HEK293T (cell line): ENCODE measurements around the gene PNPO.

ENCODE experiments used
- ARNT ChIP-seq: fragments of 450-650 bp; IDR thresholded peaks from 2 replicates; pipeline ENCODE4 v1.6.1; 2017; ENCODE audit warnings: mild to moderate bottlenecking
- FOXK2 ChIP-seq: fragments of 450-650 bp; IDR thresholded peaks from 2 replicates; pipeline ENCODE4 v1.6.1; 2016; ENCODE audit warnings: mild to moderate bottlenecking
- FOXM1 ChIP-seq: fragments of 450-650 bp; IDR thresholded peaks from 2 replicates; pipeline ENCODE4 v1.6.1; 2017; ENCODE audit warnings: mild to moderate bottlenecking, borderline replicate concordance
- L3MBTL2 ChIP-seq: fragments of 450-650 bp; conservative IDR thresholded peaks from 2 replicates; pipeline ENCODE4 v1.6.1; 2016; ENCODE audit warnings: mild to moderate bottlenecking
- NFRKB ChIP-seq: fragments of 450-650 bp; IDR thresholded peaks from 2 replicates; pipeline ENCODE4 v1.6.1; 2016; ENCODE audit warnings: mild to moderate bottlenecking, moderate library complexity
- PKNOX1 ChIP-seq: fragments of 450-650 bp; IDR thresholded peaks from 2 replicates; pipeline ENCODE4 v1.6.1; 2016
- SP1 ChIP-seq: fragments of 450-650 bp; IDR thresholded peaks from 2 replicates; pipeline ENCODE4 v1.6.1; 2017
- SUZ12 ChIP-seq: fragments of 450-650 bp; IDR thresholded peaks from 2 replicates; pipeline ENCODE4 v1.6.1; 2016; ENCODE audit warnings: mild to moderate bottlenecking

GRCh38 chr17:47978324-47978723, 37.0 kb downstream of the PNPO start:
- TF ChIP-seq FOXK2 (no peak), ARNT (no peak), SP1 (no peak), PKNOX1 (no peak), L3MBTL2 (no peak), FOXM1 (no peak), SUZ12 (no peak), NFRKB (no peak)
